Activated CD4-positive, CD25-positive, alpha-beta regulatory T cell treated with anti-CD3 and anti-CD28 coated beads, Interleukin-2, amount 50 U/mL, for 24 hours (primary cell): Measurements from ENCODE around the gene NPTX2.
"Not testable (repeated sequence)": the region's sequence is repeated elsewhere in the genome, so short reads cannot be mapped to it uniquely, and the experiment has no call there.

Source experiments
- ATAC-seq, 2 donors: fragments of 150-1000 bp; cut with Tn5 transposase; one replicate each; pipeline ENCODE4 v1.10.0; 2021; ENCODE audit warnings: mild to moderate bottlenecking in 1 of 2, moderate library complexity in 1 of 2

The NPTX2 gene

GRCh38 chr7:98617051-98617959 is at the start of gene NPTX2:
Gene NPTX2, plus strand, starts transcription at chr7:98617285. Its CDS starts 177 bp downstream, at chr7:98617462.
- no peak for ATAC-seq

- ATAC-seq: no peak
Measured at GRCh38 chr7:98567991-98568390, 49.1 kb upstream of the NPTX2 start.

GRCh38 chr7:98568891-98569290 is 48.2 kb upstream of the NPTX2 start:
- ATAC-seq: no peak

- ATAC-seq: no peak
Measured at GRCh38 chr7:98569691-98570337, 47.3 kb upstream of the NPTX2 start.

GRCh38 chr7:98571006-98571405 is 46.1 kb upstream of the NPTX2 start:
- ATAC-seq: no peak

GRCh38 chr7:98571986-98572385 is 45.1 kb upstream of the NPTX2 start:
- ATAC-seq: no peak

- not testable (repeated sequence) for ATAC-seq
Measured at GRCh38 chr7:98572716-98573115, 44.4 kb upstream of the NPTX2 start.

- no peak for ATAC-seq
Measured at GRCh38 chr7:98573816-98574215, 43.3 kb upstream of the NPTX2 start.

GRCh38 chr7:98575878-98576277 is 41.2 kb upstream of the NPTX2 start:
- no peak for ATAC-seq

- no peak for ATAC-seq
Measured at GRCh38 chr7:98584830-98585229, 32.3 kb upstream of the NPTX2 start.

- no peak for ATAC-seq
Measured at GRCh38 chr7:98591926-98592325, 25.2 kb upstream of the NPTX2 start.

- ATAC-seq: no peak
Measured at GRCh38 chr7:98594348-98594747, 22.7 kb upstream of the NPTX2 start.

- no peak for ATAC-seq
Measured at GRCh38 chr7:98594787-98595186, 22.3 kb upstream of the NPTX2 start.

- no peak for ATAC-seq
Measured at GRCh38 chr7:98598846-98599615, 18.1 kb upstream of the NPTX2 start.

GRCh38 chr7:98599886-98600285 is 17.2 kb upstream of the NPTX2 start:
- ATAC-seq: no peak

GRCh38 chr7:98602755-98603398 is 14.2 kb upstream of the NPTX2 start:
- ATAC-seq: no peak

- no peak for ATAC-seq
Measured at GRCh38 chr7:98603399-98603788, 13.7 kb upstream of the NPTX2 start.

GRCh38 chr7:98613601-98614425 is 3.3 kb upstream of the NPTX2 start:
- no peak for ATAC-seq

GRCh38 chr7:98616381-98617050 is 569 bp upstream of the NPTX2 start:
- no peak for ATAC-seq

GRCh38 chr7:98617960-98618418 is 904 bp downstream of the NPTX2 start:
- ATAC-seq: no peak

GRCh38 chr7:98618786-98619185 is 1.7 kb downstream of the NPTX2 start:
- no peak for ATAC-seq
